WERI-Rb-1 (cell line): Measurements from ENCODE around the gene RRP7A.
"Not testable (repeated sequence)": the region's sequence is repeated elsewhere in the genome, so short reads cannot be mapped to it uniquely, and the experiment has no call there.

Experiments
- DNase-seq: peaks from one replicate; pipeline ENCODE4 v3.0.0-alpha.2; 2020
- H3K27ac ChIP-seq: fragments of 250-450 bp; sonication (Bioruptor Pico); 2 replicates; pipeline ENCODE4 v1.5.1; 2020; ENCODE audit warnings: mild to moderate bottlenecking, moderate library complexity
- H3K27me3 ChIP-seq: fragments of 250-450 bp; sonication (Bioruptor Pico); 2 replicates; pipeline ENCODE4 v1.5.1; 2021; ENCODE audit warnings: mild to moderate bottlenecking, low read depth, moderate library complexity; ENCODE audit not compliant: insufficient read depth, severe bottlenecking
- H3K36me3 ChIP-seq: fragments of 250-450 bp; sonication (Bioruptor Pico); 2 replicates; pipeline ENCODE4 v1.5.1; 2020; ENCODE audit warnings: mild to moderate bottlenecking, moderate library complexity
- H3K4me3 ChIP-seq: 2 replicates; pipeline ENCODE4 v1.5.1; 2011; ENCODE audit warnings: low read depth, mild to moderate bottlenecking, control low read depth, low read length
- H3K9me3 ChIP-seq: fragments of 250-450 bp; sonication (Bioruptor Pico); 2 replicates; pipeline ENCODE4 v1.5.1; 2021; ENCODE audit warnings: mild to moderate bottlenecking, moderate library complexity; ENCODE audit not compliant: severe bottlenecking
- CTCF ChIP-seq: IDR thresholded peaks from 2 replicates; pipeline ENCODE4 v1.5.1; 2011; ENCODE audit warnings: low read depth, mild to moderate bottlenecking, control low read depth, inconsistent platforms, low read length

The RRP7A gene

GRCh38 chr22:42549331-42550060 lies 29.9 kb upstream of the RRP7A start:
- DNase-seq = no peak
- no peaks in the 10 kb centered on the region for H3K36me3 ChIP-seq
- H3K27me3 ChIP-seq = no peaks in the 10 kb centered on the region
- H3K9me3 ChIP-seq = no peaks in the 10 kb centered on the region
- TF ChIP-seq CTCF = no peak
- H3K4me3 ChIP-seq = no peak overlapping the region
- no peak overlapping the region for H3K27ac ChIP-seq

- TF ChIP-seq CTCF = no peak
- no peak overlapping the region for H3K27ac ChIP-seq
- H3K9me3 ChIP-seq = no peaks in the 10 kb centered on the region
- no peak overlapping the region for H3K4me3 ChIP-seq
- H3K36me3 ChIP-seq = no peaks in the 10 kb centered on the region
- DNase-seq = no peak
- H3K27me3 ChIP-seq = no peaks in the 10 kb centered on the region
These were observed 29.2 kb upstream of the RRP7A start for GRCh38 chr22:42548597-42549330.

GRCh38 chr22:42548126-42548525 lies 28.5 kb upstream of the RRP7A start:
- not testable (repeated sequence) for H3K27ac ChIP-seq, DNase-seq, H3K4me3 ChIP-seq

GRCh38 chr22:42547562-42547961 lies 28.0 kb upstream of the RRP7A start:
- H3K27ac ChIP-seq = no peak overlapping the region
- no peaks in the 10 kb centered on the region for H3K9me3 ChIP-seq
- no peak for DNase-seq
- no peak overlapping the region for H3K4me3 ChIP-seq
- no peak for TF ChIP-seq CTCF
- no peaks in the 10 kb centered on the region for H3K36me3 ChIP-seq
- no peaks in the 10 kb centered on the region for H3K27me3 ChIP-seq

More at GRCh38 chr22:42548126-42548525, 28.5 kb upstream of the RRP7A start:
- not testable (repeated sequence) for H3K9me3 ChIP-seq, H3K27me3 ChIP-seq, H3K36me3 ChIP-seq

- Histone ChIP-seq H3K27ac (no peak overlapping the region), H3K36me3 (no peaks in the 10 kb centered on the region), H3K27me3 (no peaks in the 10 kb centered on the region), H3K9me3 (no peaks in the 10 kb centered on the region), H3K4me3 (no peak overlapping the region)
- DNase-seq = no peak
- TF ChIP-seq CTCF = no peak
These were observed 25.1 kb upstream of the RRP7A start for GRCh38 chr22:42544686-42545085.

GRCh38 chr22:42539236-42539771 lies 19.7 kb upstream of the RRP7A start:
- not testable (repeated sequence) for H3K9me3 ChIP-seq, H3K36me3 ChIP-seq, H3K4me3 ChIP-seq, H3K27ac ChIP-seq, H3K27me3 ChIP-seq, DNase-seq

- DNase-seq, H3K36me3 ChIP-seq, H3K4me3 ChIP-seq, H3K27me3 ChIP-seq, H3K27ac ChIP-seq, H3K9me3 ChIP-seq: not testable (repeated sequence)
These were observed 17.7 kb upstream of the RRP7A start for GRCh38 chr22:42537199-42537831.

GRCh38 chr22:42536634-42537033 lies 17.0 kb upstream of the RRP7A start:
- not testable (repeated sequence) for DNase-seq, H3K27ac ChIP-seq, H3K36me3 ChIP-seq, H3K4me3 ChIP-seq, H3K27me3 ChIP-seq, H3K9me3 ChIP-seq
